EL (cell line): ENCODE data around the gene PLA2G5.
A peak's percentile ranks its signal among the peaks of the same experiment; 100 is the strongest.
"Not testable (repeated sequence)": the region's sequence is repeated elsewhere in the genome, so short reads cannot be mapped to it uniquely, and the experiment has no call there.

Experiments
- DNase-seq: peaks from one replicate; pipeline ENCODE4 v3.0.0-alpha.2; 2016

The PLA2G5 gene

DNA sequence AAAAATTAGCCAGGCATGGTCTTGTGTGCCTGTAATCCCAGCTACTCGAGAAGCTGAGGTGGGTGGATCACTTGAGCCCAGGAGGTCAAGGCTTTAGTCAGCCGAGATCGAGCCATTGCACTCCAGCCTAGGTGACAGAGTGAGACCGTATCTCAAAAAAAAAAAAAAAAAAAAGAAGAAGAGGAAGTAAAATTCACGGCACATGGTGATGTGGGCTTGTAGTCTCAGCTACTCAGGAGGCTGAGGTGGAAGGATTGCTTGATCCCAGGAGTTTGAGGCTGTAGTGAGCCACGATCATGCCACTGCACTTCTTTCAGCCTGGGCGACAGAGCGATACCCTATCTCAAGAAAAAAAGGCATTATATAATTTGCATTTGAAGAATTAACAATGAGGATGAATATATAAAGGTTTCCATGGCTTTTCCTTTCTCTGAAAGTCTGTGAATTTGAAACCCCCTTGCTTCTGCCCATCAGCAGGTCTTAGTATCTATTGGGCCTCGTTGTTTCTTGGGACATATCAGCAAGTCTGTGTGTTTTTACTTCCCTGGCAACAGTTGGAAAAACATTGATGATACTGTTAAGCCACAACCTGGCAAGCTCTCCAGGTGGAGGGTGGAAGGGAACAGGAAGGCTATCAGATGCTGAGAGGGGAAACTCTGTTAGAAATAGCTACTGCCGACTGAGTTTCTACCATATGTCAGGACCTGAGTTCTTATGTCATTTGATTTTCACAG is 53.9 kb downstream of the PLA2G5 start:
- DNase-seq, result no peak

DNA sequence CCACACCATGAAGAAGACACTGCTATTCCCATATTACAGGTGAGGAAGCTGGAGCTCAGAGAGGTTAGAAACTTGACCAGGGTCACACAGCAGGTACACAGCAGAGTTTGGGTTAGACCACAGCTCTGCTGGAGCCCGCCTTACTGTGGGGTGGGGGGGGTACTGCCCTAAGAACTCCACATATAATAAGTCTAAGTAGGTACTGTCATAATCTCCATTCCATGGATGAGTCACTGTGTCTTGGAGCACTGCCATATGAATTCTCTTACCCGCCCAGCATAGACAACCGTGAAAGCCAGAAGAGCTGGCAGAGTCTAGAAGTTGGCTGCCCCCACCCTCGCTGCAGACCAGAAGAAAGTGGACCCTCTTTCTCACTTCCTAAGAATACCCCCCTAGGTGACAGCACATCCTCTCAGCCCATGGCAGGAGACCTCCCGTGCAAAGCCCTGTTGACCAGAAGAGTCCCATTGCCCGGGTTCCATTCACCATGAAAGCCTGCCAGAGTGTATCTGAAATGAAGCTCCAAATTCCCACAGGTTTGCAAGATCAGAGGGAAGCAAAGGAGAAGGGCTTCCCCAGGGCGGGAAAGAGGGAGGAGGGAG is 54.6 kb downstream of the PLA2G5 start:
- peak; percentile 80 for DNase-seq

GRCh38 chr1:20125100-20125499 is 55.1 kb downstream of the PLA2G5 start:
- no peak for DNase-seq

DNA sequence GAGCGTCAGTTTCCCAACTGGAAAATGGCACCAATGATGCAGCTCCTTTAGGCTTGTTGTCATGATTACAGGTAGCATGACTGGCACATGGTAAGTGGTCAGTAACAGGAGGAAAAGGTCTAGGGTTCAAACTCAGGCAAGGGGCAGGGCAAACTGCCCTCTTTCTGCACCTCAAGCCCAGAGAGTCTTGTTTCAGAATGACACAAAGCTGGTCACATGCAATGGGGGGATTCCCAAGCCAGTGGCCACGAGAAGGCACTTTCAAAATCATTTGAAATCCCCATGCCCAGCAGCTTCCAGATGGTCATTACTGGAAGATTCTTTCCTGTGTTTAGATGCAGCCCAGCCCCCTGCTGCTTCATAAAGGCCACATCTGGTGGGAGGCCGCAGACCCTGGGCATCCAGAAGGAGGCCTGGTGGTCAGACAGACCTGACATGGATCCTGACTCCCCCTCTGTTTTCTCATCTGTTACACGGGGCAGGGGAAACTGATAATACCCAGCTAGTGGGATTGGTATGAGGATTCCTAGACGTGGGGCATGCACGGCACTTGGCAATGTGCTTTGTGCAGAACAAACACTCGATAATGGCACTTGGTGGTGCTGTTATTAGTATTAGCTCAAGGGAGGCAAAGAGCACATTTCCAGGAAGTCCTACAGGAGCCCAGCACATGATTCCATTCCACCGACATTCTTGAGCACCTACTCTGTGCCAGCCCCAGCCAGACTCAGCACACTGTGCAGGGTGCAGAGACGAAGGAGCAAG is 56.2 kb downstream of the PLA2G5 start:
- no peak for DNase-seq

GRCh38 chr1:20126806-20127440 is 56.9 kb downstream of the PLA2G5 start:
- DNase-seq, result no peak

- not testable (repeated sequence) for DNase-seq
Measured at GRCh38 chr1:20130518-20130917, 60.5 kb downstream of the PLA2G5 start.

DNA sequence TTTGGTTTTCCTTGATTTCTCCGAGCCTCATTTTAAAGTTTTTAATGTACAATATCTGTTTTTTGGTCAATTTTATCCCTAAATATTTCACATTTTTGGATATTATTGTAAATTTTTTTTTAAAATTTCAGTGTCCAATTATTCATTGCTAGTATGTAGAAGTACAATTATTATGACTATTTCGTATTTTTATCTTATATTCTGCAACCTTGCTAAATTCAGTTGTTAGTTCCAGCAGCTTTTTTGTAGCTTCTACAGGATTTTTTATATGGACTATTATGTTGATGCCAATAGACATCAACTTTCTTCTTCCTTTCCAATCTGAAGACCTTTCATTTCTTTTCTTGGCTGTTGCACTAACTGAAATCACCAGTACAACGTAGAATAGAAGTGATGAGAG is 65.0 kb downstream of the PLA2G5 start:
- DNase-seq, result no peak

DNA sequence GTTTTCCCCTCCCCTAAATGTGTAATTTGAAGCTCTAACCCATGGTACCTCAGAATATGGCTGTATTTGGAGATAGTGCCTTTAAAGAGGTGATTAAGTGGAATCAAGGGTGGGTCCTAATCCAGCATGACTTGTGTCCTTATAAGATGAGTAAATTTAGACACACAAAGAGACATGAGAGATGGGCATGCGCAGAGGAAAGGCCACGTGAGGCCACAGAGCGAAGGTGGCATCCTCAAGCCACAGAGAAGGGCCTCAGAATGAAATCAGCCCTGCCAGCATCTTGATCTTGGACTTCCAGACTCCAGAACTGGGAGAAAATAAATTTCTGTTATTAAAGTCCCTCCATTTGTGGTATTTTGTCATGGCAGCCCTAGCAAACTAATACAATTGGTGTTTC is 66.3 kb downstream of the PLA2G5 start:
- DNase-seq, result no peak

DNA sequence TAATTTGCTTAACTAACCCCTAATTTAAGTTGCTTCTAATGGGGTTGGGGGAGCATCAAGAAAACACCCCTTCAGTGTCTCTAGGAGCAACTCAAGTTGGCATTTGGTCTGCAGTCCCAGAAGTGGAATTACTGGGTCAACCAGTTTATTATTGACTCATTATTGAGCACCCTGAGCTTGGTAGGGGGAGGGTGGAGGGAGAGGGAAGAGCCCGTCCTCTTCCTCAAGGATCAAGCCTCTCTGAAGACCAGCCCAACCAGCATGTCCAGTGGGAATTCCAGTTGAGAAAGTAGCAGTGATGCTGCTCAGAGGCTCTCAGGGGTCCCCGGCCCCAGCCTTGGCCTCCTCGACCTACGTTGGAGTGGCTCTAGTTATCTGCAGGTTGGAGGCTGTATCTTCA is 67.1 kb downstream of the PLA2G5 start:
- no peak for DNase-seq

DNA sequence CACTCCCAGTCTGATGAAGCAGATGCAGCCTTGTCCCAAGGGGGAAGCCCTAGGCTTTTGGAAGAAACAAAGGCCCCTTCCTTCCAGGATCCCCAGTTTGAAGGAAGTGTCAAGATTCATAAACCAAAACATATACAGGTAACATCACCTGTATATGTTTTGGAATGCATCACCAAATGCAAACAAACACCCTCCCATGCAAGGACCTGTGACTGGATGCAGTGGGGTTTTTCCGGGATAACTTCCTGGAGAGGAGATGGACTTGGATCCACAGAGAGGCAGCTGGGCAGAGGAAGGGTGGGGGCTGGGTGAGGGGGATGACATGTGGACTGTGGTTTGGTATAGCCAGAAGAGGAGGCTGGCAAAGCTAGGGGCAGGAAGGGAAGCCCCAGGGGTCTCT is 67.6 kb downstream of the PLA2G5 start:
- DNase-seq, result no peak

GRCh38 chr1:20138346-20138745 is 68.4 kb downstream of the PLA2G5 start:
- DNase-seq, result no peak

GRCh38 chr1:20138961-20139550 is 69.1 kb downstream of the PLA2G5 start, which contains the start of gene PLA2G2F:
TSS of gene PLA2G2F (plus strand) at chr1:20139323. CDS start at chr1:20139428, 105 bp downstream.
- no peak for DNase-seq

DNA sequence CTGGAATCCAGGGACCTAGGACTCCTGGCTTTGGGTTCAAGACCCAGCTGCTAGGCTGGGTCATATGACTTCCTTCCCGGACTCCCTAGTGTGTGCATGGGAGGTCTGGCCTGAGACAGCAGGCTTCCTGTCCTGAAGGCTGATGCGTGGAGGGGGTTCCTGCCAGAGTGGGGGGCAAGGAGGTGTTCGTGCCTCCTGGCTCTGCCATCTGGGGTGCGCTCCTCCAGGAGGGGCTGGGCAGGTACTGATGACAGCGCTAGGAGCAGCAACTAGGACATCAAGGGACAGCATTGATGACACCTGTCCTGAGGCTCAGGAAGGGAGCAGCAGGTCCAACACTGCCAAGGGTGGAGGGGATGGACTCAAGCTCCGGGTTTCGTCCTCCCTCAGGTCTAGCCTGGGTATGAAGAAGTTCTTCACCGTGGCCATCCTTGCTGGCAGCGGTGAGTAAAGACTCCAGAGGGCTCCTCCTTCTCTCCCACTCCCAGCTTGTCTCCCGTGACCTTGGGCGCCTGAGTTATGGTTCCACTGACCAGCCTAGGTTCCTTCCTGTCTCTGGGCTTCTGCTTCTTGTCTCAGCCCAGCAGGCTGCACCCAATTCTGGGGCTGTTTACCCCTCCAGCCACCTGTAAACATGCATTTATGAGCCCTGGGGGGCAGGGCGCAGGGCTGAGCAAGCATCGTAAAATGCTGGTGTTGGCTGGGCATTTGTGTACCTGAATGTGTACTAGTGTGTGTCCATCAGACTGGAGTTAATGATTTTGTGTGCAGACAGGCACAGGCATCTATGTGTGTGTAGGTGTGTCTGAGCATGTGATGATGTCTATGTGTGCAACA is 70.0 kb downstream of the PLA2G5 start:
- no peak for DNase-seq

DNA sequence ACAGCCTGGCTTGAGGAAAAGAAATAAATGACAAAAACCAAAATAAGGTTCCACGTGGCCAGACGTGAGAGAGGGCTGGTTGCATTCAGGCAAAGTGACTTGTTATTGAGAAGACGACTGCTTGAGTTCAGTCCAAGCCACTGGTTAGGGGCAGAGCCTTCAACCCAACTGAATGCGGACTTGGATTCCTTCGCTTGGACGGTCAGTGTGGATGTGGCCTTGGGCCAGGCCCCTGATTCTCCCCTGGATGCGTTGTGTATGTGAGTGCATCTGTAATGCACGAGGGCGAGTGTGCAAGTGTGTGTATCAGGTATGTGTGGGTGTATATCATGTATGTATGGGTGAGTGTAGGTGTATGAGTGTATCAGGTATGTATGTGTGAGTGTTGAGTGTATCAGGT is 71.0 kb downstream of the PLA2G5 start:
- no peak for DNase-seq

- no peak for DNase-seq
Measured at GRCh38 chr1:20141466-20141865, 71.5 kb downstream of the PLA2G5 start.
